CD14-positive monocyte (primary cell): ENCODE measurements around the gene COX10. TPM values are rescaled to one million over a fixed set of nuclear protein-coding genes. Genes with fewer than 3 reads are reported as not detected.
A peak's percentile ranks its signal among the peaks of the same experiment; 100 is the strongest.

ENCODE experiments used
- DNase-seq, 3 donors: peaks; one replicate each; pipeline ENCODE4 v3.0.0-alpha.2; 2011 to 2022
- H2AFZ ChIP-seq: 2 replicates; pipeline ENCODE4 v1.6.0; 2012; ENCODE audit warnings: mild to moderate bottlenecking, low read depth, low read length, inconsistent platforms; ENCODE audit not compliant: insufficient read depth, poor library complexity, severe bottlenecking
- H3K27ac ChIP-seq, 2 donors: 1 replicate in 1 of 2; 2 replicates in 1 of 2; pipeline ENCODE4 v1.5.1; 2012 to 2013; ENCODE audit warnings: low read length in 2 of 2, control low read depth in 1 of 2, inconsistent platforms in 1 of 2, low read depth in 1 of 2, mild to moderate bottlenecking in 1 of 2
- H3K27me3 ChIP-seq, 2 donors: one replicate each; pipeline versions ENCODE4 v1.6.0 to v1.6.1; 2011 to 2013; ENCODE audit warnings: low read length in 2 of 2; ENCODE audit not compliant: control insufficient read depth in 2 of 2, insufficient read depth in 2 of 2
- H3K36me3 ChIP-seq, 2 donors: replicated peaks in 1 of 2; 1 replicate in 1 of 2; 2 replicates in 1 of 2; pipeline versions ENCODE4 v1.5.1 to v1.6.1; 2012 to 2013; ENCODE audit warnings: low read length in 2 of 2, control low read depth in 1 of 2, inconsistent platforms in 1 of 2, mild to moderate bottlenecking in 1 of 2; ENCODE audit not compliant: insufficient read depth in 2 of 2, control insufficient read depth in 1 of 2
- H3K4me1 ChIP-seq, 2 donors: 1 replicate in 1 of 2; 2 replicates in 1 of 2; pipeline versions ENCODE4 v1.5.1 to v1.6.1; 2012 to 2013; ENCODE audit warnings: low read length in 2 of 2, control low read depth in 1 of 2, inconsistent platforms in 1 of 2, mild to moderate bottlenecking in 1 of 2, moderate library complexity in 1 of 2; ENCODE audit not compliant: insufficient read depth in 2 of 2, control insufficient read depth in 1 of 2
- H3K4me2 ChIP-seq: replicated peaks from 2 replicates; pipeline ENCODE3; 2012; ENCODE audit warnings: low read length, moderate library complexity, mild to moderate bottlenecking; ENCODE audit not compliant: poor library complexity, severe bottlenecking; ENCODE audit errors: extremely low read depth
- H3K4me3 ChIP-seq, 3 experiments: fragments of 200-600 bp in 1 of 3; sonication (generic) in 1 of 3; replicated peaks in 1 of 3; 1 replicate in 2 of 3; 2 replicates in 1 of 3; pipeline ENCODE4 v1.5.1; 2011 to 2013; ENCODE audit warnings: low read length in 3 of 3, mild to moderate bottlenecking in 3 of 3, control low read depth in 2 of 3, low read depth in 2 of 3, inconsistent platforms in 1 of 3, moderate library complexity in 1 of 3
- H3K79me2 ChIP-seq: 2 replicates; pipeline ENCODE4 v1.6.0; 2012; ENCODE audit warnings: mild to moderate bottlenecking, control low read depth, inconsistent platforms, low read length, moderate library complexity; ENCODE audit not compliant: insufficient read depth
- H3K9ac ChIP-seq: 2 replicates; pipeline ENCODE4 v1.6.0; 2017; ENCODE audit warnings: low read length, mild to moderate bottlenecking; ENCODE audit not compliant: insufficient read depth, poor library complexity, severe bottlenecking
- H3K9me3 ChIP-seq, 2 donors: replicated peaks in 1 of 2; 1 replicate in 1 of 2; 2 replicates in 1 of 2; pipeline versions ENCODE4 v1.5.1 to v1.6.1; 2012 to 2013; ENCODE audit warnings: low read length in 2 of 2, control low read depth in 1 of 2; ENCODE audit not compliant: control insufficient read depth in 1 of 2, insufficient read depth in 1 of 2
- H4K20me1 ChIP-seq: 2 replicates; pipeline ENCODE4 v1.6.0; 2012; ENCODE audit warnings: mild to moderate bottlenecking, low read length, control low read depth, moderate library complexity; ENCODE audit not compliant: insufficient read depth
- H3K27ac Mint-ChIP-seq, 7 donors: one replicate each; pipeline ENCODE4 v1.8.0; 2020; ENCODE audit warnings: mild to moderate bottlenecking in 7 of 7, mixed read lengths in 7 of 7, moderate library complexity in 6 of 7, inconsistent platforms in 2 of 7
- H3K27me3 Mint-ChIP-seq, 3 donors: one replicate each; pipeline ENCODE4 v1.8.0; 2021 to 2022; ENCODE audit warnings: low read depth in 3 of 3, mild to moderate bottlenecking in 3 of 3, mixed read lengths in 3 of 3, moderate library complexity in 3 of 3, inconsistent platforms in 1 of 3
- H3K36me3 Mint-ChIP-seq, 2 donors: one replicate each; pipeline ENCODE4 v1.8.0; 2020; ENCODE audit warnings: mixed read lengths in 2 of 2, inconsistent platforms in 1 of 2, mild to moderate bottlenecking in 1 of 2
- H3K4me1 Mint-ChIP-seq: one replicate; pipeline ENCODE4 v1.8.0; 2020; ENCODE audit warnings: mild to moderate bottlenecking, mixed read lengths
- H3K4me3 Mint-ChIP-seq, 2 donors: one replicate each; pipeline ENCODE4 v1.8.0; 2020; ENCODE audit warnings: mild to moderate bottlenecking in 2 of 2, mixed read lengths in 2 of 2, moderate library complexity in 1 of 2
- H3K9me3 Mint-ChIP-seq, 7 donors: one replicate each; pipeline ENCODE4 v1.8.0; 2020 to 2022; ENCODE audit warnings: mixed read lengths in 7 of 7, mild to moderate bottlenecking in 6 of 7, moderate library complexity in 6 of 7, inconsistent platforms in 2 of 7
- CTCF ChIP-seq: fragments of 200-600 bp; IDR thresholded peaks from one replicate; pipeline ENCODE4 v1.8.0; 2022; ENCODE audit warnings: antibody characterized with exemption, mild to moderate bottlenecking
- WGBS: methylation state at CpG from one replicate; pipeline ENCODE4 v1.1.5; 2013; ENCODE audit warnings: missing lambda C conversion rate; ENCODE audit not compliant: insufficient coverage; 5-methylcytosine and 5-hydroxymethylcytosine counted together
- intact Hi-C, 2 donors: fragments of 100-400 bp; cut with micrococcal nuclease; formaldehyde crosslinking; loops; one replicate each; pipeline versions ENCODE4 v1.15.0 to v1.15.1; 2023
- polyA plus RNA-seq, 3 donors: library from polyadenylated mRNA; depleted of rRNA in 1 of 3; unstranded in 2 of 3; stranded (reverse) in 1 of 3; fragments of 300-500 nt in 2 of 3; fragments of >200 nt in 1 of 3; fragmentation: Illumina TruSeq in 2 of 3; gene quantifications; 1 replicate in 2 of 3; 2 replicates in 1 of 3; pipeline ENCODE4 v1.2.3, GENCODE V29; 2012 to 2021

Gene COX10
- polyA plus RNA-seq, 3 donors = 8.2 to 15.2 (median 11.3) TPM

DNA sequence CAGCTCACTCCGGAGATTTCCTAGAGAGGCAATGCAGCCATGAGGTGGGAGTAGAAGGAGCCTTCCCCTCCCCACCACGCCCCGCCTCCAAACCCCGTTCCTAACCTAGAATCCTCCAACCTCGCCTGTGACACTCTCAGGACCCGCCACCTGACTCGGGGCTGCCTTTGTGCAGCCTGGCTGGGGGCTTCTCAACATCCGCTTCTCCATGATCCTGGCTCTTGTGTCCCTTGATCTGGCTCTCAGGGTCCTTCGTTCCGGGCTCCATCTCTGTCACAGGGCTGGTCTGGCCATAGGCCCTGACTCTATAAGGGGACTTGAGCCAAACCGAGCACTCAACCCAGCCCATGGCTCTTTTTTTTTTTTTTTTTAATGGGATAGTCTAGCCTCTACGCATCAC lies 143.1 kb downstream of the COX10 start:
- no peaks in the 10 kb centered on the region for H3K4me1 ChIP-seq
- intact Hi-C loops = loop anchor here (5.0 to 10.0 kb wide), 4 partner anchors 90 to 712 kb away; partner anchors contain the start of gene HS3ST3B1 (in 2 of the 2)
- no peak overlapping the region for H3K9ac ChIP-seq
- no peak overlapping the region for H3K4me3 ChIP-seq
- peaks cover 0 to 7% (median 4%) of the 10 kb centered on the region in 7 donors for H3K9me3 Mint-ChIP-seq
- H3K4me2 ChIP-seq = no peak overlapping the region
- DNase-seq = no peak
- peaks cover 4% of the 10 kb centered on the region for H3K4me1 Mint-ChIP-seq
- H2AFZ ChIP-seq = no peak overlapping the region
- H3K36me3 ChIP-seq = peaks cover 0 to 27% of the 10 kb centered on the region in 2 donors
- no peak overlapping the region for H3K4me3 Mint-ChIP-seq
- no peaks in the 10 kb centered on the region for H3K79me2 ChIP-seq
- no peaks in the 10 kb centered on the region for H3K27me3 ChIP-seq
- 100% methylated on average over 9 of the region's 12 CpGs for WGBS
- peaks cover 16 to 25% of the 10 kb centered on the region in 2 donors for H3K36me3 Mint-ChIP-seq
- no peak for TF ChIP-seq CTCF
- no peak overlapping the region for H3K27ac ChIP-seq
- peaks cover 2% of the 10 kb centered on the region in 3 donors for H3K27me3 Mint-ChIP-seq
- peak overlapping the region in 1 of 7 donors; percentile 53 for H3K27ac Mint-ChIP-seq
- H3K9me3 ChIP-seq = peaks cover 0 to 5% of the 10 kb centered on the region in 2 donors
- no peaks in the 10 kb centered on the region for H4K20me1 ChIP-seq

DNA sequence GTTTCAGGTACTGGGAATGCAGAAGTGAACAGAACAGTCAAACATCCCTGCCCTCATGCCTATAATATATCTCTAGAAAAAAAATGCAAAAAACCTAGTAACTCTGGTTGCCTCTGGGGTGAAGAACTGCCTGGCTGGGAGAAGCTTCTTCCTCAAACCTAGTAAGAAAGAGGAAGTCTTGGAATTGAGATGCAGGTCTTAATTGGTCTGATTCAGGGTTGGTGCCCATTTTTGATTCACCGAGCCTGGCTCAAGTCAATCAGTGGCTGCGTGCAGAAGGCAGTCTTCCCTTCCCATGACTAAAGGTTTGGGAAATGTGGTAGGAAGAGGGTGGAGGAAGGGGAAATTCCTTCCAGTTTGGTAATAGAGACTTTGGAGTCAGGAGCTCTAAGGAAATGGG lies 145.0 kb downstream of the COX10 start:
- WGBS = 69% methylated on average over 2 of the region's 2 CpGs
- intact Hi-C loops = loop anchor here (5.0 to 10.0 kb wide), 4 partner anchors 88 to 711 kb away; partner anchors contain the start of gene HS3ST3B1 (in 2 of the 2)
- DNase-seq = peak; percentile 9 to 31 (median 16)
- H2AFZ ChIP-seq = no peak overlapping the region
- Mint-ChIP-seq H3K27ac (peak overlapping the region in 1 of 7 donors; percentile 52), H3K4me1 (peaks cover 4% of the 10 kb centered on the region), H3K9me3 (peaks cover 0 to 7% (median 4%) of the 10 kb centered on the region in 7 donors), H3K4me3 (no peak overlapping the region), H3K36me3 (peaks cover 8 to 11% of the 10 kb centered on the region in 2 donors), H3K27me3 (peaks cover 2% of the 10 kb centered on the region in 3 donors)
- H4K20me1 ChIP-seq = no peaks in the 10 kb centered on the region
- H3K4me3 ChIP-seq = no peak overlapping the region
- no peaks in the 10 kb centered on the region for H3K4me1 ChIP-seq
- H3K9me3 ChIP-seq = peaks cover 0 to 5% of the 10 kb centered on the region in 2 donors
- no peak overlapping the region for H3K27ac ChIP-seq
- no peak overlapping the region for H3K4me2 ChIP-seq
- no peak overlapping the region for H3K9ac ChIP-seq
- no peaks in the 10 kb centered on the region for H3K79me2 ChIP-seq
- H3K36me3 ChIP-seq = peaks cover 0 to 8% of the 10 kb centered on the region in 2 donors
- TF ChIP-seq CTCF = no peak
- no peaks in the 10 kb centered on the region for H3K27me3 ChIP-seq
